NCI-H748 (cell line): ENCODE results near the gene TEAD3.

Source experiments
- DNase-seq: peaks from one replicate; lab custom pipeline; 2025; ENCODE audit not compliant: unreplicated experiment; lab: John Stamatoyannopoulos, UW

TEAD3 gene

GRCh38 chr6:35477028-35477427, 19.9 kb downstream of the TEAD3 start:
- no peak for DNase-seq

- DNase-seq = no peak
Measured at GRCh38 chr6:35476004-35476403, 20.9 kb downstream of the TEAD3 start.

- DNase-seq = no peak
Measured at GRCh38 chr6:35475573-35475972, 21.3 kb downstream of the TEAD3 start.

GRCh38 chr6:35474942-35475570, 21.8 kb downstream of the TEAD3 start:
- DNase-seq = no peak

GRCh38 chr6:35474131-35474941, 22.5 kb downstream of the TEAD3 start:
- DNase-seq = no peak

- no peak for DNase-seq
Measured at GRCh38 chr6:35473850-35474130, 23.1 kb downstream of the TEAD3 start.

GRCh38 chr6:35473075-35473849, 23.6 kb downstream of the TEAD3 start:
- DNase-seq = no peak

- no peak for DNase-seq
Measured at GRCh38 chr6:35471836-35472345, 25.0 kb downstream of the TEAD3 start.

- DNase-seq = no peak
Measured at GRCh38 chr6:35470663-35471120, 26.2 kb downstream of the TEAD3 start.

- no peak for DNase-seq
Measured at GRCh38 chr6:35469751-35470662, 26.9 kb downstream of the TEAD3 start.

- DNase-seq = peak; percentile 80
Measured at GRCh38 chr6:35468980-35469750, 27.7 kb downstream of the TEAD3 start.

- DNase-seq = peak; percentile 98
Measured at GRCh38 chr6:35468181-35468979, 28.5 kb downstream of the TEAD3 start, which contains the start of gene RPL10A. TSS of gene RPL10A (plus strand) at chr6:35468401. CDS start at chr6:35468435, 34 bp downstream.

GRCh38 chr6:35465646-35466045, 31.2 kb downstream of the TEAD3 start:
- DNase-seq = no peak

GRCh38 chr6:35463292-35463691, 33.6 kb downstream of the TEAD3 start:
- DNase-seq = no peak

- DNase-seq = no peak
Measured at GRCh38 chr6:35461270-35461669, 35.6 kb downstream of the TEAD3 start.

- DNase-seq = no peak
Measured at GRCh38 chr6:35457907-35458306, 39.0 kb downstream of the TEAD3 start.

GRCh38 chr6:35454391-35455110, 42.3 kb downstream of the TEAD3 start:
- DNase-seq = no peak

GRCh38 chr6:35453236-35453635, 43.6 kb downstream of the TEAD3 start:
- no peak for DNase-seq
